Mesenchymal stem cell (in vitro differentiated cells and primary cell): ENCODE measurements around the gene CFAP74.

Experiments used
- DNase-seq: peaks from one replicate; pipeline ENCODE4 v3.0.0-alpha.2; 2013
- H2AFZ ChIP-seq: one replicate; pipeline ENCODE4 v1.6.1; 2013; ENCODE audit warnings: low read depth, mild to moderate bottlenecking, control low read depth, inconsistent platforms, low read length, moderate library complexity
- H2AK5ac ChIP-seq: 2 replicates; pipeline ENCODE4 v1.6.1; 2013; ENCODE audit warnings: low read length, moderate library complexity, mild to moderate bottlenecking, inconsistent platforms; ENCODE audit not compliant: severe bottlenecking
- H2BK120ac ChIP-seq: one replicate; pipeline ENCODE4 v1.6.1; 2013; ENCODE audit warnings: low read depth, mild to moderate bottlenecking, inconsistent platforms, low read length, moderate library complexity
- H2BK12ac ChIP-seq, 2 experiments: one replicate each; pipeline ENCODE4 v1.6.1; 2013; ENCODE audit warnings: inconsistent platforms in 2 of 2, low read length in 2 of 2, mild to moderate bottlenecking in 2 of 2, moderate library complexity in 2 of 2, control low read depth in 1 of 2
- H2BK15ac ChIP-seq: one replicate; pipeline ENCODE4 v1.6.1; 2013; ENCODE audit warnings: mild to moderate bottlenecking, low read depth, inconsistent platforms; ENCODE audit not compliant: poor library complexity, severe bottlenecking
- H2BK5ac ChIP-seq: 2 replicates; pipeline ENCODE4 v1.6.1; 2013; ENCODE audit warnings: low read depth, mild to moderate bottlenecking, low read length, control low read depth, inconsistent platforms; ENCODE audit not compliant: poor library complexity, severe bottlenecking
- H3K14ac ChIP-seq, 2 experiments: one replicate each; pipeline ENCODE4 v1.6.1; 2013; ENCODE audit warnings: inconsistent platforms in 2 of 2, low read length in 2 of 2, control low read depth in 1 of 2, mild to moderate bottlenecking in 1 of 2, moderate library complexity in 1 of 2
- H3K18ac ChIP-seq, 2 experiments: one replicate each; pipeline ENCODE4 v1.6.1; 2013; ENCODE audit warnings: inconsistent platforms in 2 of 2, low read length in 2 of 2, control low read depth in 1 of 2, low read depth in 1 of 2, mild to moderate bottlenecking in 1 of 2
- H3K23ac ChIP-seq, 2 experiments: one replicate each; pipeline ENCODE4 v1.6.1; 2013; ENCODE audit warnings: inconsistent platforms in 2 of 2, low read length in 2 of 2, mild to moderate bottlenecking in 2 of 2, moderate library complexity in 2 of 2, control low read depth in 1 of 2
- H3K27ac ChIP-seq: 2 replicates; pipeline ENCODE4 v1.5.1; 2013; ENCODE audit warnings: mild to moderate bottlenecking, moderate library complexity, low read length, control low read depth, inconsistent platforms; ENCODE audit not compliant: poor library complexity, severe bottlenecking
- H3K27me3 ChIP-seq, 2 experiments: 2 replicates each; pipeline versions ENCODE4 v1.6.1 to v1.7.0; 2013; ENCODE audit warnings: low read length in 2 of 2, mild to moderate bottlenecking in 2 of 2, moderate library complexity in 2 of 2, control low read depth in 1 of 2, inconsistent platforms in 1 of 2; ENCODE audit not compliant: control insufficient read depth in 1 of 2, insufficient read depth in 1 of 2
- H3K36me3 ChIP-seq, 2 experiments: 2 replicates each; pipeline versions ENCODE4 v1.6.1 to v1.7.0; 2013; ENCODE audit warnings: low read length in 2 of 2, control low read depth in 1 of 2, inconsistent platforms in 1 of 2, low read depth in 1 of 2, mild to moderate bottlenecking in 1 of 2; ENCODE audit not compliant: insufficient read depth in 2 of 2, control insufficient read depth in 1 of 2
- H3K4ac ChIP-seq, 2 experiments: one replicate each; pipeline ENCODE4 v1.6.1; 2013; ENCODE audit warnings: inconsistent platforms in 2 of 2, low read length in 2 of 2, mild to moderate bottlenecking in 2 of 2, moderate library complexity in 2 of 2, control low read depth in 1 of 2, low read depth in 1 of 2
- H3K4me1 ChIP-seq: 2 replicates; pipeline ENCODE4 v1.6.1; 2013; ENCODE audit warnings: low read depth, low read length, control low read depth; ENCODE audit not compliant: control insufficient read depth, insufficient read depth
- H3K4me2 ChIP-seq: 2 replicates; pipeline ENCODE4 v1.6.1; 2013; ENCODE audit warnings: low read length, mild to moderate bottlenecking, inconsistent platforms; ENCODE audit not compliant: poor library complexity, severe bottlenecking
- H3K4me3 ChIP-seq, 2 experiments: 2 replicates each; pipeline versions ENCODE4 v1.5.1 to v1.7.0; 2013; ENCODE audit warnings: low read length in 2 of 2, mild to moderate bottlenecking in 2 of 2, control low read depth in 1 of 2, low read depth in 1 of 2; ENCODE audit not compliant: insufficient read depth in 1 of 2
- H3K79me1 ChIP-seq: replicated peaks from 2 replicates; pipeline ENCODE4 v1.6.1; 2013; ENCODE audit warnings: mild to moderate bottlenecking, control low read depth, low read length, inconsistent platforms; ENCODE audit not compliant: poor library complexity, severe bottlenecking
- H3K9ac ChIP-seq: 2 replicates; pipeline ENCODE4 v1.7.0; 2013; ENCODE audit warnings: mild to moderate bottlenecking, low read length, moderate library complexity
- H3K9me3 ChIP-seq: 2 replicates; pipeline ENCODE4 v1.7.0; 2013; ENCODE audit warnings: mild to moderate bottlenecking, low read length; ENCODE audit not compliant: control insufficient read depth
- H4K8ac ChIP-seq: one replicate; pipeline ENCODE4 v1.6.1; 2013; ENCODE audit warnings: inconsistent platforms, mild to moderate bottlenecking, low read length, moderate library complexity
- H4K91ac ChIP-seq: one replicate; pipeline ENCODE4 v1.6.1; 2013; ENCODE audit warnings: mild to moderate bottlenecking, low read length, inconsistent platforms
- WGBS: methylation state at CpG from one replicate; pipeline ENCODE4 v1.1.7; 2013; ENCODE audit warnings: mixed read lengths; 5-methylcytosine and 5-hydroxymethylcytosine counted together

The CFAP74 gene

GRCh38 chr1:1876335-1876930, 127.2 kb downstream of the CFAP74 start:
- peaks cover 43 to 56% of the 10 kb centered on the region in 2 experiments for H3K36me3 ChIP-seq
- no peak overlapping the region for H2BK12ac ChIP-seq
- DNase-seq, result no peak
- H3K79me1 ChIP-seq, result no peaks in the 10 kb centered on the region
- no peak overlapping the region for H2AFZ ChIP-seq
- H3K18ac ChIP-seq, result no peak overlapping the region
- H2BK120ac ChIP-seq, result no peak overlapping the region
- no peaks in the 10 kb centered on the region for H3K9me3 ChIP-seq
- peaks cover 22% of the 10 kb centered on the region for H3K4me1 ChIP-seq
- no peak overlapping the region for H3K9ac ChIP-seq
- no peak overlapping the region for H2BK5ac ChIP-seq
- 89% methylated on average over 10 of the region's 11 CpGs for WGBS
- peak overlapping the region; percentile 35 for H3K27ac ChIP-seq
- H3K23ac ChIP-seq, result no peak overlapping the region
- no peak overlapping the region for H3K4me2 ChIP-seq
- no peak overlapping the region for H4K91ac ChIP-seq
- H3K4ac ChIP-seq, result no peak overlapping the region
- no peak overlapping the region for H3K14ac ChIP-seq
- H4K8ac ChIP-seq, result no peak overlapping the region
- H2AK5ac ChIP-seq, result no peak overlapping the region
- no peak overlapping the region for H3K4me3 ChIP-seq
- H2BK15ac ChIP-seq, result no peak overlapping the region
- H3K27me3 ChIP-seq, result no peaks in the 10 kb centered on the region

DNA sequence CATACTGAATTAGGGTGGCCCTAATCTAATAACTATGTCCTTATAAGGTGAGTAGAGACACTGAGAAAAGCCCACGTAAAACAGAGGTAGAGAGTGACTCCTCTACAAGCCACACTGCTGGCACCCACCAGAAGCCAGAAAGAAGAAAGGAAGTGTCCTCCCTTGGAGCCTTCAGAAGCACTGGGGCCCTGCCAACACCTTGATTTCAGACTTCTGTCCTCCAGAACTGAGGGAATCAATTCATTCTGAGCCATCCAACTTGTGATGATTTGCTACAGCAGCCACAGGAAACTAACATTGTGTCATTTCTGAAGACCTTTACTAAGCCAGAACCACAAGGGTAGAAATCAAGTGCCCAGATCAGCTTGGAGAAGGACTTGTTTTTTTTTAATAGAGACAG, 127.7 kb downstream of the CFAP74 start:
- DNase-seq, result no peak
- H3K9me3 ChIP-seq, result no peaks in the 10 kb centered on the region
- no peak overlapping the region for H3K9ac ChIP-seq
- no peak overlapping the region for H2BK15ac ChIP-seq
- no peak overlapping the region for H3K4me2 ChIP-seq
- no peak overlapping the region for H2AFZ ChIP-seq
- H3K14ac ChIP-seq, result no peak overlapping the region
- no peaks in the 10 kb centered on the region for H3K79me1 ChIP-seq
- H3K27ac ChIP-seq, result peak overlapping the region; percentile 1
- no peak overlapping the region for H2BK5ac ChIP-seq
- peaks cover 43 to 56% of the 10 kb centered on the region in 2 experiments for H3K36me3 ChIP-seq
- no peak overlapping the region for H4K8ac ChIP-seq
- H3K4me1 ChIP-seq, result peaks cover 20% of the 10 kb centered on the region
- H3K27me3 ChIP-seq, result no peaks in the 10 kb centered on the region
- no peak overlapping the region for H3K4me3 ChIP-seq
- H2AK5ac ChIP-seq, result no peak overlapping the region
- no peak overlapping the region for H3K4ac ChIP-seq
- H2BK120ac ChIP-seq, result no peak overlapping the region
- no peak overlapping the region for H3K23ac ChIP-seq
- WGBS, result 100% methylated on average over 1 of the region's 1 CpG
- H3K18ac ChIP-seq, result no peak overlapping the region
- no peak overlapping the region for H4K91ac ChIP-seq
- H2BK12ac ChIP-seq, result no peak overlapping the region

GRCh38 chr1:1874901-1875300, 128.7 kb downstream of the CFAP74 start:
- Histone ChIP-seq H2BK120ac (no peak overlapping the region), H3K4me3 (no peak overlapping the region), H3K18ac (no peak overlapping the region), H2AFZ (no peak overlapping the region), H3K36me3 (peaks cover 43 to 56% of the 10 kb centered on the region in 2 experiments), H2BK12ac (no peak overlapping the region), H3K4ac (no peak overlapping the region), H4K91ac (no peak overlapping the region), H3K9me3 (no peaks in the 10 kb centered on the region), H3K4me2 (no peak overlapping the region), H3K4me1 (peaks cover 15% of the 10 kb centered on the region), H3K9ac (no peak overlapping the region), H3K27ac (peak overlapping the region; percentile 17), H3K14ac (no peak overlapping the region), H4K8ac (no peak overlapping the region), H2BK5ac (no peak overlapping the region), H3K27me3 (no peaks in the 10 kb centered on the region), H2AK5ac (no peak overlapping the region), H3K79me1 (no peaks in the 10 kb centered on the region), H2BK15ac (no peak overlapping the region), H3K23ac (no peak overlapping the region)
- 97% methylated on average over 7 of the region's 7 CpGs for WGBS
- DNase-seq, result no peak

GRCh38 chr1:1873186-1873585, 130.4 kb downstream of the CFAP74 start:
- Histone ChIP-seq H3K4me3 (no peak overlapping the region), H2AFZ (no peak overlapping the region), H4K8ac (no peak overlapping the region), H3K23ac (no peak overlapping the region), H3K14ac (no peak overlapping the region), H3K27ac (no peak overlapping the region), H3K18ac (no peak overlapping the region), H2BK5ac (no peak overlapping the region), H3K4me2 (no peak overlapping the region), H3K4me1 (peaks cover 13% of the 10 kb centered on the region), H3K36me3 (peaks cover 36 to 45% of the 10 kb centered on the region in 2 experiments), H2AK5ac (no peak overlapping the region), H3K27me3 (no peaks in the 10 kb centered on the region), H4K91ac (no peak overlapping the region), H2BK15ac (no peak overlapping the region), H2BK120ac (no peak overlapping the region), H3K9ac (no peak overlapping the region), H3K4ac (no peak overlapping the region), H3K9me3 (no peaks in the 10 kb centered on the region), H3K79me1 (no peaks in the 10 kb centered on the region), H2BK12ac (no peak overlapping the region)
- WGBS, result 98% methylated on average over 2 of the region's 2 CpGs
- DNase-seq, result no peak
